ENCODE data around the gene CFAP97D2. TPM values are rescaled to one million over a fixed set of nuclear protein-coding genes. Genes with fewer than 3 reads are reported as not detected.
"Not testable (repeated sequence)": the region's sequence is repeated elsewhere in the genome, so short reads cannot be mapped to it uniquely, and the experiment has no call there.

The CFAP97D2 gene
- total RNA-seq, 2 experiments from 2014 or later, result 0.47 to 0.52 TPM

DNA sequence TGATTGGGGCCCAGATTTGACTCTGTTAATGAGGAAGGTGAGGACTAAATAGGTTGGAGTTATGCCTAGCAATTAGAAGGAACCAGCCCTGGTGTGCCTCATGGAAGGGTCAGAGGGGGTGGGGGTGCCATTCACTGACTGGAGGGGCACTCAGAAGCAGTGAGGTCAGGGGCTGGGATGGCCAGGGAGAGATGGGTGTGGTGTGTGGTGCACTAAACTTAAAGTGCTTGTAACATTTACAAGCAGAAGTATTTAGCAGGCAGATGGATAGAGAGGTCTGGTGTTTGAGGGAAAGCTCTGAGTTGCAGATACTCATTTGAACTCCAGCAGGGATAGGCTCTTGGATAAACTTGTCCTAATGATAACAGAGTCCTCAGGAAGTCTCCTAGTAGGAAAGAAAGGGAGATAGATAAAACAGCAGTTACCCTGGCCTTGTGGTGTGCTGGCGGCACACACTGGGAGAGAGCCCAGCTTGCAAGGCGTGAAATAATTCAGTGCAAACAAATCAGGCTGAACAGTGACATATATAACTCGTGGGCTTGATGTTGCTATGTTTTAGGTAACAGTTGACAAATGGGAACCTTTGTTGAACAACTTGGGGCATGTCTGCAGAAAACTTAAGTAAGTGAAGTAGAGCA lies 82.4 kb downstream of the CFAP97D2 start:
- H3K9me3 ChIP-seq (ENCODE audit: control insufficient read depth in 1 of 2, insufficient read depth in 1 of 2, low read length in 2 of 2), result no peaks in the 10 kb centered on the region
- TF ChIP-seq CTCF (IDR thresholded peaks at IDR 0.05), result no peak
- ChIA-PET CTCF (no interaction called here), POLR2A (no interaction called here)
- H3K4me3 Mint-ChIP-seq, result no peak overlapping the region
- intact Hi-C loops (cut with DNase I, micrococcal nuclease), result no loop called here
- H3K27ac Mint-ChIP-seq, result peak overlapping the region; percentile 63
- H3K4me1 ChIP-seq (ENCODE audit: insufficient read depth, low read length), result peaks cover 31% of the 10 kb centered on the region
- no peaks in the 10 kb centered on the region for H3K27me3 Mint-ChIP-seq
- DNase-seq (no peak), ATAC-seq (ENCODE audit: poor library complexity) (no peak)
- no peaks in the 10 kb centered on the region for H3K27me3 ChIP-seq (ENCODE audit: control insufficient read depth in 1 of 2, insufficient read depth in 2 of 2, low read length in 2 of 2)
- H3K9me3 Mint-ChIP-seq, result no peaks in the 10 kb centered on the region
- H3K36me3 ChIP-seq (ENCODE audit: insufficient read depth, low read length), result peaks cover 83% of the 10 kb centered on the region
- H3K4me1 Mint-ChIP-seq (ENCODE audit: low read depth), result peaks cover 35% of the 10 kb centered on the region
- no peak overlapping the region for H3K4me3 ChIP-seq (ENCODE audit: low read length)
- H3K27ac ChIP-seq (ENCODE audit: low read depth in 1 of 2, low read length in 2 of 2), result peak overlapping the region in 1 of 2 donors; percentile 4
- H3K36me3 Mint-ChIP-seq (ENCODE audit: low read depth), result peaks cover 95% of the 10 kb centered on the region

GRCh38 chr13:114263578-114263977 lies 84.5 kb downstream of the CFAP97D2 start:
- intact Hi-C loops (cut with DNase I, micrococcal nuclease), result no loop called here
- peak in 3 of 14 experiments; percentile 61 to 71 (median 61) for DNase-seq

DNA sequence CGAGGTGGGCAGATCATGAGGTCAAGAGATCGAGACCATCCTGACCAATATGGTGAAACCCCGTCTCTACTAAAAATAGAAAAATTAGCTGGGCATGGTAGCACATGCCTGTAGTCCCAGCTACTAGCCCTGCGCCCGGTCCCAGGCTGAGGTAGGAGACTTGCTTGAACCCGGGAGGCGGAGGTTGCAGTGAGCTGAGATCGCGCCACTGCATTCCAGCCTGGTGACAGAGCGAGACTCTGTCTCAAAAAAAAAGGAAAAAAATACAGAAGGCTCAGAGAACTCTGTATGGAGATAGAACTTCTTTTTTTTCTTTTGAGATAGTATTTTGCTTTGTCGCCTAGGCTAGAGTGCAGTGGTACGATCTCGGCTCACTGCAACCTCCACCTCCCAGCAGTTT lies 85.3 kb downstream of the CFAP97D2 start:
- H3K4me1 ChIP-seq (ENCODE audit: insufficient read depth, low read length), result peaks cover 51% of the 10 kb centered on the region
- Mint-ChIP-seq H3K4me1 (ENCODE audit: low read depth) (peaks cover 46% of the 10 kb centered on the region), H3K36me3 (ENCODE audit: low read depth) (peaks cover 98% of the 10 kb centered on the region)
- H3K27me3 ChIP-seq (ENCODE audit: control insufficient read depth in 1 of 2, insufficient read depth in 2 of 2, low read length in 2 of 2); DNase-seq; H3K27ac ChIP-seq (ENCODE audit: low read depth in 1 of 2, low read length in 2 of 2); POLR2A ChIA-PET; H3K27me3 Mint-ChIP-seq; ATAC-seq (ENCODE audit: poor library complexity); H3K9me3 ChIP-seq (ENCODE audit: control insufficient read depth in 1 of 2, insufficient read depth in 1 of 2, low read length in 2 of 2); intact Hi-C loops (cut with DNase I, micrococcal nuclease); H3K4me3 ChIP-seq (ENCODE audit: low read length); H3K4me3 Mint-ChIP-seq; H3K9me3 Mint-ChIP-seq; H3K27ac Mint-ChIP-seq; CTCF ChIA-PET: not testable (repeated sequence)
- H3K36me3 ChIP-seq (ENCODE audit: insufficient read depth, low read length), result peaks cover 74% of the 10 kb centered on the region

More at GRCh38 chr13:114263578-114263977, 84.5 kb downstream of the CFAP97D2 start:
- Histone ChIP-seq H3K27ac (ENCODE audit: low read depth in 1 of 2, low read length in 2 of 2) (peak overlapping the region in 1 of 2 donors; percentile 18), H3K27me3 (ENCODE audit: control insufficient read depth in 1 of 2, insufficient read depth in 2 of 2, low read length in 2 of 2) (no peaks in the 10 kb centered on the region), H3K36me3 (ENCODE audit: insufficient read depth, low read length) (peaks cover 77% of the 10 kb centered on the region), H3K4me3 (ENCODE audit: low read length) (no peak overlapping the region), H3K9me3 (ENCODE audit: control insufficient read depth in 1 of 2, insufficient read depth in 1 of 2, low read length in 2 of 2) (no peaks in the 10 kb centered on the region), H3K4me1 (ENCODE audit: insufficient read depth, low read length) (peaks cover 43% of the 10 kb centered on the region)
- ChIA-PET POLR2A (no interaction called here), CTCF (no interaction called here)
- Mint-ChIP-seq H3K4me1 (ENCODE audit: low read depth) (peaks cover 41% of the 10 kb centered on the region), H3K4me3 (peak overlapping the region; percentile 4), H3K9me3 (no peaks in the 10 kb centered on the region), H3K27me3 (no peaks in the 10 kb centered on the region), H3K27ac (peak overlapping the region; percentile 31), H3K36me3 (ENCODE audit: low read depth) (peaks cover 97% of the 10 kb centered on the region)
- no peak for TF ChIP-seq CTCF (IDR thresholded peaks at IDR 0.05)
- ATAC-seq (ENCODE audit: poor library complexity), result peak; percentile 68

Measured in CD4-positive, alpha-beta T cell (primary cell).